H1 (cell line): Measurements from ENCODE around the gene PFKP. TPM values are rescaled to one million over a fixed set of nuclear protein-coding genes. Genes with fewer than 3 reads are reported as not detected.

Experiments
- CTCF ChIA-PET: fragments of 300-600 bp; sonication (Branson Sonifier 250); formaldehyde crosslinking; loops from one replicate; lab custom pipeline; 2021; ENCODE audit not compliant: partially characterized antibody; lab: Charles Lee
- POLR2A ChIA-PET: fragments of 300-600 bp; sonication (Branson Sonifier 250); formaldehyde crosslinking; loops from one replicate; lab custom pipeline; 2021; ENCODE audit warnings: inconsistent platforms; ENCODE audit not compliant: partially characterized antibody; lab: Charles Lee
- DNase-seq, 2 experiments: peaks; one replicate each; pipeline versions ENCODE4 v3.0.0 to v3.0.0-alpha.2; 2010 to 2022; ENCODE audit warnings: low spot score in 2 of 2, low read depth in 1 of 2, mixed read lengths in 1 of 2
- FAIRE-seq: peaks from 2 replicates; lab custom pipeline; 2011; peaks lifted over from hg19 to GRCh38; lab: Jason Lieb, UNC
- H2AFZ ChIP-seq: 2 replicates; pipeline ENCODE4 v1.8.1; 2012; ENCODE audit warnings: low read length, inconsistent platforms
- H2AK5ac ChIP-seq: 2 replicates; pipeline ENCODE4 v1.6.1; 2013; ENCODE audit warnings: low read depth, low read length
- H2BK120ac ChIP-seq: replicated peaks from 2 replicates; pipeline ENCODE3; 2013; ENCODE audit warnings: low read depth, low read length, inconsistent platforms
- H2BK12ac ChIP-seq: 2 replicates; pipeline ENCODE4 v1.6.1; 2013; ENCODE audit warnings: low read depth, low read length
- H2BK15ac ChIP-seq: 2 replicates; pipeline ENCODE4 v1.6.1; 2013; ENCODE audit warnings: low read length
- H2BK20ac ChIP-seq: 2 replicates; pipeline ENCODE4 v1.6.1; 2013; ENCODE audit warnings: low read length
- H2BK5ac ChIP-seq: 2 replicates; pipeline ENCODE4 v1.6.1; 2013; ENCODE audit warnings: low read depth, low read length
- H3K14ac ChIP-seq: 2 replicates; pipeline ENCODE4 v1.6.1; 2013; ENCODE audit warnings: inconsistent platforms; ENCODE audit not compliant: insufficient read length
- H3K18ac ChIP-seq: 2 replicates; pipeline ENCODE4 v1.6.1; 2013; ENCODE audit warnings: low read length; ENCODE audit errors: extremely low read depth
- H3K23ac ChIP-seq: 2 replicates; pipeline ENCODE4 v1.6.1; 2013; ENCODE audit warnings: inconsistent platforms; ENCODE audit not compliant: insufficient read length
- H3K23me2 ChIP-seq: 2 replicates; pipeline ENCODE4 v1.6.1; 2013; ENCODE audit warnings: low read depth, low read length
- H3K27ac ChIP-seq: 2 replicates; pipeline ENCODE4 v1.6.1; 2011; ENCODE audit warnings: low read depth, low read length, inconsistent platforms
- H3K27me3 ChIP-seq, 4 experiments: replicated peaks in 1 of 4; 1 replicate in 1 of 4; 2 replicates in 3 of 4; pipeline versions ENCODE4 v1.6.1 to v1.8.1; 2011 to 2013; ENCODE audit warnings: low read length in 3 of 4, mild to moderate bottlenecking in 3 of 4, inconsistent platforms in 2 of 4, mixed read lengths in 2 of 4, moderate library complexity in 1 of 4; ENCODE audit not compliant: control insufficient read depth in 3 of 4, insufficient read depth in 3 of 4; ENCODE audit errors: extremely low read depth in 1 of 4
- H3K36me3 ChIP-seq, 4 experiments: 2 replicates each; pipeline versions ENCODE4 v1.6.1 to v1.8.1; 2011 to 2013; ENCODE audit warnings: mild to moderate bottlenecking in 4 of 4, low read length in 3 of 4, moderate library complexity in 2 of 4, control low read depth in 1 of 4, inconsistent platforms in 1 of 4; ENCODE audit not compliant: insufficient read depth in 4 of 4, control insufficient read depth in 2 of 4
- H3K4ac ChIP-seq: replicated peaks from 2 replicates; pipeline ENCODE3; 2013; ENCODE audit warnings: low read length, low read depth, mixed read lengths, inconsistent platforms; ENCODE audit not compliant: insufficient read length
- H3K4me1 ChIP-seq, 4 experiments: replicated peaks in 1 of 4; 1 replicate in 1 of 4; 2 replicates in 3 of 4; pipeline versions ENCODE4 v1.6.1 to v1.8.1; 2011 to 2013; ENCODE audit warnings: low read length in 3 of 4, inconsistent platforms in 2 of 4, mixed read lengths in 1 of 4; ENCODE audit not compliant: insufficient read depth in 4 of 4, control insufficient read depth in 3 of 4
- H3K4me2 ChIP-seq, 2 experiments: 2 replicates each; pipeline versions ENCODE4 v1.6.1 to v1.8.1; 2011 to 2013; ENCODE audit warnings: low read depth in 2 of 2, low read length in 2 of 2, control low read depth in 1 of 2, inconsistent platforms in 1 of 2, mild to moderate bottlenecking in 1 of 2; ENCODE audit not compliant: insufficient read depth in 1 of 2
- H3K4me3 ChIP-seq, 4 experiments: fragments of 200-600, 300-600 bp in 1 of 4; sonication (generic), shearing (Covaris generic), sonication (Bioruptor Twin) in 1 of 4; 2 replicates each; pipeline versions ENCODE4 v1.5.1 to v1.8.1; 2011 to 2016; ENCODE audit warnings: low read length in 4 of 4, low read depth in 3 of 4, control low read depth in 2 of 4, inconsistent platforms in 2 of 4, mild to moderate bottlenecking in 2 of 4, mixed read lengths in 1 of 4, moderate library complexity in 1 of 4; ENCODE audit not compliant: insufficient read depth in 2 of 4; ENCODE audit errors: extremely low read depth in 1 of 4
- H3K56ac ChIP-seq: replicated peaks from 2 replicates; pipeline ENCODE3; 2013; ENCODE audit warnings: low read depth, mild to moderate bottlenecking, mixed read lengths, low read length, inconsistent platforms; ENCODE audit not compliant: insufficient read length
- H3K79me1 ChIP-seq: 2 replicates; pipeline ENCODE4 v1.6.1; 2013; ENCODE audit warnings: low read depth, low read length, control low read depth
- H3K79me2 ChIP-seq, 2 experiments: 2 replicates each; pipeline versions ENCODE4 v1.6.1 to v1.8.1; 2012 to 2013; ENCODE audit warnings: low read length in 2 of 2, mild to moderate bottlenecking in 2 of 2, inconsistent platforms in 1 of 2; ENCODE audit not compliant: insufficient read depth in 2 of 2, control insufficient read depth in 1 of 2
- H3K9ac ChIP-seq, 4 experiments: replicated peaks in 1 of 4; 1 replicate in 1 of 4; 2 replicates in 3 of 4; pipeline versions ENCODE4 v1.6.1 to v1.8.1; 2011 to 2013; ENCODE audit warnings: low read depth in 3 of 4, low read length in 3 of 4, control low read depth in 2 of 4, mild to moderate bottlenecking in 2 of 4, moderate library complexity in 2 of 4, inconsistent platforms in 1 of 4; ENCODE audit errors: extremely low read depth in 1 of 4
- H3K9me3 ChIP-seq, 2 experiments: 2 replicates each; pipeline versions ENCODE4 v1.6.1 to v1.8.1; 2012 to 2013; ENCODE audit warnings: mild to moderate bottlenecking in 2 of 2, moderate library complexity in 2 of 2, control low read depth in 1 of 2, inconsistent platforms in 1 of 2, low read depth in 1 of 2, low read length in 1 of 2, mixed read lengths in 1 of 2; ENCODE audit not compliant: insufficient read depth in 2 of 2
- H4K20me1 ChIP-seq, 2 experiments: replicated peaks in 1 of 2; 2 replicates each; pipeline versions ENCODE3 to v1.8.1; 2011 to 2013; ENCODE audit warnings: inconsistent platforms in 2 of 2, low read length in 2 of 2, mild to moderate bottlenecking in 1 of 2; ENCODE audit not compliant: insufficient read depth in 2 of 2, control insufficient read depth in 1 of 2
- H4K5ac ChIP-seq: 2 replicates; pipeline ENCODE4 v1.6.1; 2013; ENCODE audit warnings: low read length, low read depth, mixed read lengths, inconsistent platforms; ENCODE audit not compliant: insufficient read length
- H4K8ac ChIP-seq: 2 replicates; pipeline ENCODE4 v1.8.0; 2013; ENCODE audit warnings: mild to moderate bottlenecking, moderate library complexity, low read length, inconsistent platforms; ENCODE audit not compliant: insufficient read depth; ENCODE audit errors: extremely low read depth
- H4K91ac ChIP-seq: replicated peaks from 2 replicates; pipeline ENCODE3; 2013; ENCODE audit warnings: low read length, mixed read lengths, inconsistent platforms; ENCODE audit not compliant: insufficient read length
- KDM5A ChIP-seq: fragments of 200-600 bp; IDR thresholded peaks from 2 replicates; pipeline ENCODE4 v1.7.1; 2012; ENCODE audit warnings: mild to moderate bottlenecking, low read length, inconsistent platforms, mixed read lengths
- WGBS, 2 experiments: shearing (Covaris generic) in 1 of 2; methylation state at CpG; one replicate each; pipeline versions ENCODE4 v1.1.6 to v1.1.7; 2013 to 2015; ENCODE audit warnings: low lambda C conversion rate in 2 of 2, mixed read lengths in 2 of 2, inconsistent platforms in 1 of 2, low coverage in 1 of 2, missing lambda C conversion rate in 1 of 2; ENCODE audit not compliant: insufficient replicate concordance in 2 of 2, insufficient coverage in 1 of 2, insufficient read length in 1 of 2; ENCODE audit errors: extremely low coverage in 1 of 2, missing lambda C conversion rate in 1 of 2; 5-methylcytosine and 5-hydroxymethylcytosine counted together
- polyA plus RNA-seq, 7 experiments: library from polyadenylated mRNA; depleted of rRNA in 3 of 7; stranded (reverse) in 5 of 7; unstranded in 2 of 7; fragments of >200 nt in 5 of 7; fragments of 200-250 nt in 2 of 7; gene quantifications; 1 replicate in 5 of 7; 2 replicates in 1 of 7; 4 replicates in 1 of 7; pipeline versions ENCODE4 v1.2.1 to v1.2.3, GENCODE V29; 2011 to 2013; ENCODE audit warnings: missing spikeins in 2 of 7, mixed read lengths in 2 of 7
- total RNA-seq: library from RNA; stranded (reverse); fragmentation: NEBNext Ultra II Directional; extraction: Animal tissue kit (Norgen Biotek cat#: 25700); gene quantifications from 2 replicates; pipeline ENCODE4 v1.2.1, GENCODE V29; 2021

The PFKP gene
- total and polyA plus RNA-seq, 2 of the 8 experiments (the other 6 are each of a cell fraction or from before 2014, with no cell fraction given): 51.2 to 128 TPM

GRCh38 chr10:3143791-3144434, 76.6 kb downstream of the PFKP start:
- H3K23me2 ChIP-seq: no peaks in the 10 kb centered on the region
- ChIA-PET CTCF (interaction anchor here (0.9 kb wide), 1 partner anchor 19 kb away, joined by 4 read pairs; no protein-coding TSS in a partner anchor), POLR2A (interaction anchor here (1.5 kb wide), 1 partner anchor 9 kb away, joined by 5 read pairs; no protein-coding TSS in a partner anchor)
- H3K23ac ChIP-seq: no peak overlapping the region
- H2BK12ac ChIP-seq: no peak overlapping the region
- no peaks in the 10 kb centered on the region for H3K79me1 ChIP-seq
- no peak overlapping the region for H4K5ac ChIP-seq
- FAIRE-seq (no peak), DNase-seq (no peak)
- H3K36me3 ChIP-seq: peaks cover 2 to 34% (median 15%) of the 10 kb centered on the region in 4 experiments; a peak in 5 of 8 replicates
- H2AK5ac ChIP-seq: no peak overlapping the region
- no peak overlapping the region for H3K4me3 ChIP-seq
- no peak overlapping the region for H2BK20ac ChIP-seq
- no peak overlapping the region for H3K4ac ChIP-seq
- TF ChIP-seq KDM5A: no peak
- H2BK5ac ChIP-seq: no peak overlapping the region
- no peaks in the 10 kb centered on the region for H3K4me1 ChIP-seq
- H3K18ac ChIP-seq: no peak overlapping the region
- no peaks in the 10 kb centered on the region for H3K79me2 ChIP-seq
- no peaks in the 10 kb centered on the region for H3K9me3 ChIP-seq
- no peak overlapping the region for H3K4me2 ChIP-seq
- H3K14ac ChIP-seq: no peak overlapping the region
- no peaks in the 10 kb centered on the region for H3K27me3 ChIP-seq
- no peak overlapping the region for H3K9ac ChIP-seq
- H4K8ac ChIP-seq: no peak overlapping the region
- no peak overlapping the region for H2BK120ac ChIP-seq
- no peak overlapping the region for H2AFZ ChIP-seq
- 94 to 100% methylated on average over 2 to 19 of the region's 19 CpGs for WGBS, 2 experiments
- no peak overlapping the region for H2BK15ac ChIP-seq
- no peak overlapping the region for H3K27ac ChIP-seq
- H4K20me1 ChIP-seq: peaks cover 0 to 2% of the 10 kb centered on the region in 2 experiments
- no peak overlapping the region for H4K91ac ChIP-seq
- H3K56ac ChIP-seq: no peak overlapping the region
